Islet of Langerhans (tissue), 1 donor: ENCODE measurements around the gene MMP17.

ENCODE experiments used
- FAIRE-seq: peaks from one replicate; lab custom pipeline; 2011; peaks lifted over from hg19 to GRCh38; lab: Jason Lieb, UNC

MMP17 gene

GRCh38 chr12:131827961-131828534 is at the start of gene MMP17:
MMP17 (plus strand) TSS chr12:131828393; CDS start chr12:131828495, 102 bp downstream.
- no peak for FAIRE-seq

GRCh38 chr12:131779027-131779426 is 49.2 kb upstream of the MMP17 start:
- FAIRE-seq = no peak

DNA sequence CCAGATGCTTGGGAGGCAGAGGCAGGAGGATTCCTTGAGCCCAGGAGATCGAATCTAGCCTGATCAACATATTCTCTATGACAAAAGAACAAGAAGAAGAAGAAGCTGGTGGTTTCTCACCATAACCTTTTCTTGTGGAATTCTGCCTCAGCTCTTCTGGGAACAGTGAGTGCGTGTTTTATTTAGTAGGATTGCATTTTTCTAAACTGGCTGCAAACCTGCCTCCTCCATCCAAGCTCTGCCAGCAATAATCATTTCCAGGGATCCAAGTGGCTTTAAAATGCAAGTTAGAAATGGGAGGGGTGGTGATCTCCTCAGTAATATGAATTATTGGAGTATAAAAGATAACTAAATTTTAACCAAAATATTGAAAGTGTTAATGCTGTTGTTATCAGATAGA is 46.1 kb upstream of the MMP17 start:
- FAIRE-seq = no peak

DNA sequence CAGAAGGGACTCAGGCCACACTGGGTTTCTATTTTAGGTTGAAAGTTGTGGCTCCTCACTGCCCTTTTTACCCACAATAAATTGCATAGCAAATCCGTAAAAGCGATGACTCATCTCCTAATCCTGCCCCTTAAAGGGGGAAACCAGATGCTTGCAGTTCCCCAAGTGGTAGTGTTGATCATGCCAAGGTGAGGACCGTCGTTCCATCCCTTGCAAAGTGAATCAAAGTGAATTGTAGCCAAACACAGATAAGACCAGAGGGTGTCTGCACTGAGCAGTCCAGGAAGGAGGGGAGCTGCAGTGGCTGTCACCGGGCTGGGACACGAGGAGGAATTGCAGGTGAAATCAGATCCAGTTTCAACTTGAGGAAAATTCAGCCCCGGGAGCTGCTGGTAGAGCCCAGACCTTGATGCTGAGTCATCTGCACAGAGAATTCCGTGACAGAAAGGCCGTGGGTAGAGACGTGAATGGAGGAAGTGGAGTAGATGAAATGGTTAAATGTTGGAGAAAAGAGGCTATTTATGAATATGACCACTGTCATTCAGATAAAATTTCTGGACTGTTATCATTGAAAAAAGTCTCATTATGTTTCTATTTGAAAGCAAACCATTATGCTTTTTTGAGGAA is 44.2 kb upstream of the MMP17 start:
- FAIRE-seq = no peak

DNA sequence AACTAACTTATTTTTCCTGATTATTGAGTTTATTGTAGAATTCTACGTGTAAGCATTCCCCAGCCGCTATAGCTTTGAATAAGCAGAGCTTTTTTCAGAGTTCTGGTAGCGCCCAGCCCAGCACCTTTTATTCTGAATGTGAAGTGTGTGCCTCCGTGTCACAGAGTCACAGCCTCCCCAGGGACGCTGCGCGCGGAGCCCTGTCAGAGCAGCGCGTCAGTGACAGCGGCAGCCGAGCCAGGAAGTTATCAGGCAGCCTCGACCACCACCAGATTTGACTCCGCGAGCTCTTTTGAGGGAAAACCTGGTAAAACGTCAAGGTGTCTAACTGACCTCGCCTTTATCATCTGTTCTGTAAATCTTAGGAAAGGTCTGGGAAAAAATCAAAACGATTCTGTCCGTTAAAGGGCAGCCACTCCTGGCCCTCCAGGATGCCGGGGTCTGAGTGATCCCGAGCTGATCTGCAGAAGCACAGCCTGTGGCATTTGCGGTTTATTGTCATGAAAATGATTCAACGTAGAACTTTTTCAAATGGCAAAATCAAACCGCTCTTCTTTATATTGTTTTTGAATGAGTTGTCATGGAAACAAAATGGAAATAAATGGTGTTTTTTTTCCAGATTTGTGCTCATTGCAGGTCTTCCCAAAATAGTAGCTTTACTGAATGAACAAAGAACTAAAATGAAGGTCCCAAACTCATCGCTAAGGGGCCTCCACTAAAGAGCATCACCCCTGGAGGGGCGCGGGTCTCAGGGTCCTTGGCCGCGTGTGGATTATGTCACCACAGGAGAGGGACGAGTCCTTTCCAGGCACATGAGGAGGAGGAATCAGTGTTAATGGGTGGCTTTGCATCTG is 43.1 kb upstream of the MMP17 start:
- FAIRE-seq = no peak

DNA sequence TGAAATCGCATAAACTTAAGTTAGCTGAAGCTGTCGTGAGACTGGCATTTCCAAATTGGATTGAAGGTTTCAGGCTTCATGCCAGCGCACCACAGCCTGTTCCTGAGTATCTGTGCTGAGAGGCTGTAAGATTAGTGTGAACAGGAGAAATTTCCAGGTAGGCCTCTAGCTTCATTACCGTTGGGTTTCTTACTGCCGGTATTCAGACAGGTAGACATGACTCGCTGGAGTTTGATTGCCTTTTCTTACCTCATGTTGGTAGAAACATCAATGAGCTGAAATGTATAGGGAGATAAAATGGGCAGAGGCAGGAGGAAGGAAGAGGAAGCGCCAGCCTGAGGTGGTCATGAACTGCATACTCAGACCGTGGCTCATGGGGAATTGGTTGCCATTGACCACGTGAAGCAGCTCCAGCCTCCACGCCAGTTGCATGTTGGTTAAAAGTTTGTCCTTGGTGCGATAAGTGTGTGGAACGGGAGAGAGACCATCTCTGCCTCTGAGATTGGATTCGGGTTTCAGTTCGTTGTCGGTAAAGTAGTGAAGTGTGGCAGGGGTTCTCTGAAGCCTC is 42.3 kb upstream of the MMP17 start:
- no peak for FAIRE-seq

GRCh38 chr12:131786331-131786730 is 41.9 kb upstream of the MMP17 start:
- no peak for FAIRE-seq

GRCh38 chr12:131787143-131787660 is 41.0 kb upstream of the MMP17 start:
- no peak for FAIRE-seq

GRCh38 chr12:131788070-131788469 is 40.1 kb upstream of the MMP17 start:
- FAIRE-seq = no peak

GRCh38 chr12:131789638-131790037 is 38.6 kb upstream of the MMP17 start:
- no peak for FAIRE-seq

- no peak for FAIRE-seq
Measured at GRCh38 chr12:131793243-131794022, 34.8 kb upstream of the MMP17 start.

DNA sequence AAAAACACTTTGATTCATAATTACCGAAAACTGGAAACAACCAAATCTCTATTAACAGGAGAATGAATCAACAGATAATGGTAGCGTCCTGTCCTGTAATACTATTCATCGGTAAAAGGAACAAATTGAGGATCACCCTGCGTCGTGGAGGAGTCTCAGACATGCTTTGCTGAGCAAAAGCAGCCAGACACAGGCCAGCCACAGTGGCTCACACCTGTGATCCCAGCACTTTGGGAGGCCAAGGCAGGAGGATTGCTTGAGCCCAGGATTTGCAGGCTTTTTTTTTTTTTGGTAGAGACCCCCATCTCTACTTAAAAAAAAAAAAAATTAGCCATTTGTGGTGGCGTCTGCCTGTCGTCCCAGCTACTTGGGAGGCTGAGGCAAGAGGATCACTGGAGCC is 34.1 kb upstream of the MMP17 start:
- FAIRE-seq = no peak

GRCh38 chr12:131794573-131794972 is 33.6 kb upstream of the MMP17 start:
- FAIRE-seq = no peak

- no peak for FAIRE-seq
Measured at GRCh38 chr12:131795064-131795463, 33.1 kb upstream of the MMP17 start.

DNA sequence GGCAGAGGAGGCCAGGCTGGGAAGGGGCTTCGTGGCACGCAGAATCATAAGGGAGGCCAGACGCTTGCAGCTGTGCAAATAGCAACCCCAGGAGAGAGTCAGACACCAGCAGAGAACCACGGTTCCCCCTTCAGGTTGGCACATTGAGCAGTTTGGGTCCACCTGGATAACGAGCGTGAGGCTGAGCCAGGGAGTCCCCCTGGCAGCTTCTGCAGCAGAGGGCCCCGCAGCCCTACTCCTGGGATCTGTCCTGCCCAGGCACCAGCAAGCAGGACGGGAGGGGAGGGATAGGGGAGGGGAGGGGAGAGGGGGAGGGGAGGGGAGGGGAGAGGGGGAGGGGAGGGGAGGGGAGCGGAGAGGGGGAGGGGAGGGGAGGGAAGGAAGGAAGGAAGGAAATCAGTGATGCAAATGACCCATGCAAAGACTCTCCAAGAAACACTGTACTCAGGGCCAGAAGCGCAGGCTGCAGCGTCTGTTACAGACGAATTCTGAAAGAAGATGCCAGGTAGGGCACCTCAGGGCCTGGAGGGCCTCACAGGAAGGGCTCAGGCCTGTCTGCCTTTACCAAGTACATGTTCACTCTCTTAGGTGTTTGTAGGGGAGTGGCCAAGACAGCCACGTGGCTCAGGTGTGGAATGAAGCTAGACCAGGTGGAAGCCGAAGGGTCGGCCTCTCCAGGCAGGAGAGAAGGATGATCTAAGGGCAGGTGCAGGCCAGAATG is 32.3 kb upstream of the MMP17 start:
- FAIRE-seq = no peak

DNA sequence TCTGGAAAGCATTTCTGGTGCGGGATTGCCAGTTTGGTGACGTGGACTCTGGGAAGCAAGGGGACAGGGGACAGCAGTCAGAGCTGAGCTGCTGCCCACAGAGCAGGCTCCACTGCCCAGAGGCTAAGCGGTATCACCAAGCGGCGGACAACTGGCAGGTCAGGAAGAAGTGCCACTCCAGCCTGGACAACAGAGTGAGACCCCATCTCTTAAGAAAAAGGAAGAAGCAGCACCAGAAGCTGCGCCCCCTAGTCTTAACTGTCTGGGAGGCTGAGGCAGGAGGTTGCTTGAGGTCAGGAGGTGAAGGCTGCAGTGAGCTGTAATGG is 31.8 kb upstream of the MMP17 start:
- no peak for FAIRE-seq

GRCh38 chr12:131796754-131797587 is 31.2 kb upstream of the MMP17 start:
- no peak for FAIRE-seq

DNA sequence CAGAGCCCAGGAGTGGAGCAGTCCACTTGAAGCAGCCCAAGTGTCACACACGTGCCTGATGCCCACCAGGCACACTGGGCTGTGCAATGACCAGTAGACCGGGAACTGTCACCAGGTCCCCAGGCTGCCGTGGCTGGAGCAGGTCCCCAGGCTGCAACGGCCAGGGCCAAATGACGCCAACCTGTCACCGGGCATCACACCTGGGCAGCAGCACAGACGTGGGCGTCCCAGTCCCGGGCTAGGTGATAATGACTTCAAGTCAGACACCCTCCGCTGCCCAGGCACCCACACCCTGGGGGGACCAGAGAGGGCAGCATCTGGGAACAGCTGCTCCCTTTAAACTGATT is 30.6 kb upstream of the MMP17 start:
- FAIRE-seq = no peak

DNA sequence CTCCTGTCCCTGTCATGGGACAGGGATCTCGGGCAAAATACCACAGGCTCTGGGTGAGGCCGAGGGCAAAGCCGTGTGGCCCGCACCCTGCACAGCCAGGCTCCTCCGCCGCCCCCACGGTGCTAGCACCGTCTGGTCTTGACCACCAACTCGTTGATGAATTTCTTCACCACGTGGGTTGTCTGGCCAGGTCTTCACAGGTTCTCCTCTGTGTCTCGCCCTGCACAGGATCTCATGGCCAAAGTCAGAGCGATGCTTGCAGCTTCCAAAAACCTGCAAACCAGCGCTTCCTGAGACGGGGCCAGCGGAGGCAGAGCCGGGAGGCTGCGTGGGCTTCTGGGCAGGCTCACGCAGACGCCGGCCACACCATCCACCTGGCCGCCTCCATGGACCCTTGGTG is 29.0 kb upstream of the MMP17 start:
- FAIRE-seq = no peak

DNA sequence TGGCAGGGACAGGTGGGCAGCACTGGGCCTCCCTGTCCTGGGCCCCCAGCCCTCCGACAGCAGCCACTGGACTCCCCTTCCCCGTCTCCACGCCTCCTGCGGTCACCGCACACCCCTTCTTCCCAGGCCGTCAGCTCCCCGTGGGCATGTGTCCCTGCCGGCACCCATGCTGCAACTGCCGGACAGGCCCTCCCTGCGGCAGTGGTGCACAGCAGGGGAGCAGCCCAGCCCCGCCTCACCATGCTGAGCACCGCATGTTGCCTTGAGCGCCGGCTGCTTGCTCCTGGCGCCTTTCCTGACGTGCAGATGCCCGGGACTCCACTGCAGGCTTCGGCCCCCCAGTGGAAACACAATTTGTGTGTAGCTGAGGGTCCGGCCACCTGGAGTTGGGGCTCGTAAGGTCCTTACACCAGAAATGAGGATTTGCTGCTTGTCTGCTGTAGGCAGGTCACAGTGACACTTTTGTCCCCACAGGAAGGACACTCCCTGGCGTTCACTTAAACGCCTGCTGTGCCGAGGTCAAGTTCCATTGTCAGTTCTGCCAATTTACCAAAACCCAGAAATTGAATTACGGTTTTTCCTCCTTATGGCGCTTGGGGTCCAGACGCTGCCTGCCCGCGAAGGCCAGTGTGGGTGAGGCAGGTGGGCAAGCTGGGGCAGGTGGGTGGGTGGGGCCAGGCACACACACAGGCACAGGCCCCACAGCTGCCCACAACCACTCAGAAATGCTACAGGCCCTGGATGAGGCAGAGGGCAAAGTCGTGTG is 28.2 kb upstream of the MMP17 start:
- FAIRE-seq = no peak
